EH (cell line): ENCODE measurements around the gene ENGASE.

ENCODE experiments used
- DNase-seq: peaks from one replicate; pipeline ENCODE4 v3.0.0-alpha.2; 2015; ENCODE audit warnings: low read depth

The ENGASE gene

DNA sequence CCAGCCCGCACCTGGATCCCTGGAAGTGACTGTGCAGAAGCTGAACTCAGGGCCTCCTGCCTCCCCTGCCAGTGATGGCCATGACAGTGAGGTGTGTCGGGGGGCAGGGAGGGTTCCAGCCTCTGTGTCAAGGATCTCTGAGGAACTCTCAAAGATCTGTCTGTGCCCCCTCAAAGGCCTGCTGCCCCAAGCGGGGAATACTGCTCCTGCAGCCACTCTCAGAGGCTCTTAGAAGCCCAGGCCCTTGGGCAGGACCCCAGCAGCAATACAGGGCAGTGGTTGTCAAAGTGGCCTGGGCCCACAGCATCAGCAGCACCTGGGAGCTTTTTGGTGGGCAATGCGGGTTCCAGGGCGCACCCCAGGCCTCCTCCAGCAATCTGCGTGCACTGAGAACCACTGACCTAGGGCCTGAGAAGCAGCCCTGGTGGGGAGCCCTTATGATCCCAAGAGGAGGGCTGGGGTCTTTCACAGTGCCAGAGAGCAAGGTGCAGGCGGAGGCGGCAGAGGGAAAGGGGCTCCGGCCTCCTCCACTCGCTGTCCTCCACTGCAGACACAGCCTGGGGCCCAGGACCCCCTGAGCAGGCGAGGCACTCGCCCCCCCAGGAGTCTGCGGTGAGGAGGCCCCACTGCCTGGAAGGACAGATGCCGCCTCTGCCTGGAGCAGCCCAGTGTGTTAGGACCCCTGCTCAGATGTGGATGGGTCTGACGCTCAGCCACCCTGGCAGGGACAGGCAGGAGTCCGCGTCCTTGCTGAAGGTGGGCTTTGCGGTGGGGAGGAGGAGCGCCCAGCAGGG lies 42.1 kb downstream of the ENGASE start:
- DNase-seq: no peak

- DNase-seq: no peak
These were observed 43.4 kb downstream of the ENGASE start for GRCh38 chr17:79117905-79118487.

- no peak for DNase-seq
These were observed 44.3 kb downstream of the ENGASE start for GRCh38 chr17:79118924-79119323.

GRCh38 chr17:79120259-79120658 lies 45.6 kb downstream of the ENGASE start:
- no peak for DNase-seq

DNA sequence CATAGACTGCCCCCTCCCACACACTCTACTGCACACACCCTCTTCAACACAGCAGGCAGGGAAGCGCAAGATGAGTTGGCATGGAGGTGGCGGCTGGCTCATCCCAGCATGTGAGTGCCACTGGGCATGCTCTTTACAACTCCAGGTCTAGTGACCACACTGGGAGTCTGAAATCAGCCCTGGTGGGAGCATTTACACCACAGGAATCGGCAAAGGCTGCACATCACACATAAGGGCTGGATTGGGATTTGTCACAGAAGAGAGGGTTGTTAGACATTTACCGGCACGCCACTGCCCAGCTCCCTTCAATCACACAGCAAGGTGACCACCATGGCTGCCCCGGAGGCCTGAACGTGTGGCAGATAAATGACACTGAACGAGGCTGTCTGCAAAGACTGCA lies 49.4 kb downstream of the ENGASE start:
- DNase-seq: no peak

DNA sequence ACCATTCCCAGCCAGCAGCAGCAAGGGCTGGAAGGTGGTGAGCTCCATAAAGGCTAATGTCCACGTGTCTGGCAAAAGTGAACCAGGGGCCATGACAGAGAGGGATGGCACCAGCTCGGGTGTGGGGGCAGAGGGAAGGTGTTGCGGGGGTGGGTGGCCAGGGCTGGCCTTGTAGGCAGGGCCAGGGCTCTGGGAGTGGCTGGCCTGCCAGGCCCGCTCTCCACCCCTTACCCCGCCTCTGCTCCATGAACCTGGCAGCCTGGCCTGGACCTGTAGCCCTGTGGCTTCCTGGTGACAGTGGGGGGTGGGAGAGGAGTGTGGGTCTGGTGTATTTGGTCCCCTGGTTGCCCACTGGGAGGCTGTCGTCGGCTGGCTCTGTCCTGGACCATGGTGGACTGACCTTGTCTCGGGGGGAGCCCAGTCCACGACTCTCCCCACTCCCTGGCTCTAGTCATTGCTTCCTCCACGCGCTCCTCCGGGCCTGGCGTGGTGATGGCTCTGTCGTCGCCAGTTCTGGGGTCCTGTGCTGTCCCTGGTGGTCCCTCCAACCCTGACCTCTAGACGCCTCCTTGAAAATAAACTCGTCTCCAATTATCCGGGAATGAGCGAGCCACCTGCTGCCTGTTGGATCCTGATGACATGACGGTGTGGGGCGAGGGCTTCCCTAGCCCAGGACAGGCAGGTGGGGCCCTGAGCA lies 50.0 kb downstream of the ENGASE start:
- no peak for DNase-seq

DNA sequence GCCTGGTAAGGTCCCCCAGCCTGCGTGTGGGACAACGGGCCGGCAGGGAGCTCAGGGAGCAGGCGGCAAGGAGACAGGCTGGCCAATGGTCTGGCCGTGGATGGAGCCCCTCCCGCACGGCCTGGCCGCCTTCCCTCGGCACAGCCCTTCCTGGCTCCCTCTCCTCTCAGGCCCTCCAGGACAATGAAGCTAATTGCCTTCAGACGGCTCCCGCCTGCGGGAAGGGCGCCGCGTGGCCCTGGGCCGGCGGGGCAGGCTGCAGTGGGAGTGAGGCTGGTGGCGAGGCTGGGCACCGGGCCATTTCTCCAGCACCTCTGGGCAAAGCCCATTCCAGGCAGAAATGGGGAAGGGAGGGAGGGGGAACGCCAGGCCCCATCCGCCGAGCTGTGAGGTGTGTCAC lies 50.9 kb downstream of the ENGASE start:
- no peak for DNase-seq

- peak; percentile 3 for DNase-seq
These were observed 51.5 kb downstream of the ENGASE start for GRCh38 chr17:79126139-79126538.

DNA sequence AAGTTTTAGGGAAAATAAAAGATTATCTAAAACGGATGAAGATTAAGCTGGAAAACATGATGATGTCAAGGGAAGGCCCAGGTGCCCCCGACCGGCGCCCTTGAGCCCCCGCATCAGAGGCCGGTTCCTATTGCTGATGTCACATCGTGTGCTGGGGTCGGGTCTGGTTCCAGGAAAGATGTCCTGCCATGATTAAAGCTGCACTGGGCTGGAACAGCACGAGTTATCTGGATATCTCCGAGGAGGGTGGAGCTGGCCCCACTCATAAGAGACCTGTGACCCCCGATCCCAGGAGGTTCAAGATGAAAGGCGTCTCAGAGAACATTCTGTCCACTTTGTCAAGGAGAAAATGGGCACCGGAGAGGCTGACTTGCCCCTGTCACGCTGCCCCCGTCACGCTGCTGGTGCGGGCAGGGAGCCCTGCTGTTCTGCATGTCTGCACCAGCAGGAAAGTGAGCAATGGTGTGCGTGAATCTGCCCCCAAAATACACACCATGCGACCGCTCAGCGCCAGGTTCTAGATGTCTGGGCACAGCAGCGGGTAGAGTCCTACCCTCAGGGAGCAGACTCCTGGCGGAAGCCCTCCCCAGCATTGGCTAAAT lies 53.0 kb downstream of the ENGASE start:
- no peak for DNase-seq

DNA sequence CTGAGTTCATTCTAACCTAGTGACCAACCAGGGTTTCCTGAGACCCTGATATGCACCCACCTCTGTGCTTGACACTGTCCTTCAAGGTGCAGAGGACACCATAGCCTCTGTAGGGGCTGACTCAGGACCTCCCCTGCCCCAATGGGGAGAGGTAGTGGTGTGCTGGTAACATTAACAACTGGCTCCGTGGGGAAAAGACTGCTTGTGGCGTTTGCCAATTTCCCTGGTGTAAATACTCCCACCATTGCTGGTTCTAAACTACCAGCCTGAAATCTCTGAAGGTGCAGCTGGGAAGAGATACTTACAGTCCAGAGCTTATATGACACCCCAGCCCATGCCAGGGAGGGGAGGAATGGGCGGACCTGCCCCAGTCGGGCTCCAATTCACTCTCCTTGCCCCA lies 54.9 kb downstream of the ENGASE start:
- no peak for DNase-seq

DNA sequence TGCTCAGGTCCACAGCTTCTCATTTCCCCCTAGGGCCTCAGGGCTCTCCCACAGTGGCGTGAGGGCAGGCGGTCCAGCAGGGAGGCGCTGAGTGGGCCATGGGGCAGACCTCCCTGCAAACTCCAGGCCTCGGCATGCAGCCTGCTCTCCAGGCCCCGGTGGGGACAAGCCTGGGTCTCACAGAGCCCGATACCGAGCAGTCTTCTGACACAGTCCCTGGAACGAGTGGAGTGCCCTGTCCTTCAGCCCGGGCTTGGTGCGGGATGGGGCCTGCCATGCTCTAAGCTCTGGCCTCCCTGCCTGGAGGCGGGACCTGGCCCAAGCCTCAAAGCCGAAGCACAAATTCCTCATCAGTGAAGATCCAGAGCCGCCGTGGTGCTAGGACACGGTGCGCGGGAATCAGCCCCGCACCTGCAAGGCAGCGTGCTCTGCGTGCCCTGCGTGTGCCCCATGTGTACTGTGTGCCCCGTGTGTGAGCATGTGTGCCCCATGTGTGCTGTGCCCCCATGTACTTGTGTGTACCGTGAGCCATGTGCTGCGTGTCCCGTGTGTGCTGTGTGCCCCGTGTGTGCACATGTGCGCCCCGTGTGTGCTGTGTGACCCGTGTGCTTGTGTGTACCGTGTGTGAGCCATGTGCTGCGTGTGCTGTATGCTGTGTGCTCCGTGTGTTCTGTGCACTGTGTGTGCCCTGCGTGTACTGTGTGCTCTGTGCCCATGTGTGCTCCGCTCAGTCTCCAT lies 56.1 kb downstream of the ENGASE start:
- DNase-seq: no peak

DNA sequence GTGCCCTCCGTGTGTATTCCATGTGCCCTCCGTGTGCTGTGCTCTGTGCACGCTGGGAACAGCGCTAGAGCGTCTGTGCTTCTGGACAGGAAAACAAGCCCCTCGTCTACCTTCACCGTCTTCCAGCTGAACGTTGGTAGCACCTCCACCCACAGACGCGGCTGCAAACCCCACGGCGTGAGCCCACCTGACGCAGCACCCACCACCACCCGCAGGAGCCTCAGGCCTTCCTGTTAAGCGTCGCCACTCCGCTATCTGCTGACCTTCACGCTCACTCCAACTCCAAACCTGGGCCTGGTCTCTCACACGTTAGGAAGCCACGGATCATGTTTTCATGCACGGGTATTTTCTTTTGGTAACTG lies 56.6 kb downstream of the ENGASE start:
- DNase-seq: no peak

DNA sequence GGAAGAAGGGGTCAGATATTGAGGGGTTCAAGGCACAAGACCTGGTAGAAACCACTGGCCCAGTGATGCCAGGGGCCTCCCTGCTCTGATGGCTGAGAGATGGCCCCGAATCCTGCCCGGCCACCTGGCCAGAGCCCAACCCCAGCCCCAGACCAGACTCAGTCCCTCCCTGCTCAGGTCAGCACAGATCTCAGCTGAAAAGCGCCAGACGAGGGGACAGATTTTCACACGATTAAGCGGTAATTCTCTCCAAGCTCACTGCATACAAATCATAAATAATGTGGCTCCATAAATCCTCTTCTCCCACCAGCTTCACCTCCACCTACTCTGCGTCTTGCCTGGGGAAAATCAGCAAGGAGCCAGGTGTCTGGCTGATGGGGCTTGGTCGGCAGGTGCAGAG lies 57.1 kb downstream of the ENGASE start:
- DNase-seq: no peak

GRCh38 chr17:79132271-79133064 lies 57.8 kb downstream of the ENGASE start:
- DNase-seq: no peak

GRCh38 chr17:79133214-79133613 lies 58.6 kb downstream of the ENGASE start:
- DNase-seq: no peak

DNA sequence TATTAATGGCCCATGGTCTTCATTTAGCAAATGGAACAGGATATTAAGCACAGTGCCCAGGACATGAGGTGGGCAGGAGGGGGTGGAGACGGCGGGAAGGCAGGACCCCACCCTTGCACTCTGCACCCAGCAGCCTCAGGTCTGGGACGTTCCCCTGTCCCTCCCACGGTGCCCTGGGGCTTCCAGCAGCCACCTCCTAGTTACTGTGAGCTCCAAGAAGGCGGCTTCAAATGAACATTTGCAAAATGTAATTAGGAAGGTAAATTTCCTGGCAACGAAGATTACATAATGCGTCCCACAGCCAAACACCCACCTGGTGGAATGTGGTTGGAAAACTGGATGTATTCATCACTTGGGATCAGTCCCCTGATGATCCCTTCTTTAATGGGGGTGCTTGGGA lies 59.4 kb downstream of the ENGASE start:
- DNase-seq: no peak

- DNase-seq: no peak
These were observed 60.4 kb downstream of the ENGASE start for GRCh38 chr17:79135011-79135410.

DNA sequence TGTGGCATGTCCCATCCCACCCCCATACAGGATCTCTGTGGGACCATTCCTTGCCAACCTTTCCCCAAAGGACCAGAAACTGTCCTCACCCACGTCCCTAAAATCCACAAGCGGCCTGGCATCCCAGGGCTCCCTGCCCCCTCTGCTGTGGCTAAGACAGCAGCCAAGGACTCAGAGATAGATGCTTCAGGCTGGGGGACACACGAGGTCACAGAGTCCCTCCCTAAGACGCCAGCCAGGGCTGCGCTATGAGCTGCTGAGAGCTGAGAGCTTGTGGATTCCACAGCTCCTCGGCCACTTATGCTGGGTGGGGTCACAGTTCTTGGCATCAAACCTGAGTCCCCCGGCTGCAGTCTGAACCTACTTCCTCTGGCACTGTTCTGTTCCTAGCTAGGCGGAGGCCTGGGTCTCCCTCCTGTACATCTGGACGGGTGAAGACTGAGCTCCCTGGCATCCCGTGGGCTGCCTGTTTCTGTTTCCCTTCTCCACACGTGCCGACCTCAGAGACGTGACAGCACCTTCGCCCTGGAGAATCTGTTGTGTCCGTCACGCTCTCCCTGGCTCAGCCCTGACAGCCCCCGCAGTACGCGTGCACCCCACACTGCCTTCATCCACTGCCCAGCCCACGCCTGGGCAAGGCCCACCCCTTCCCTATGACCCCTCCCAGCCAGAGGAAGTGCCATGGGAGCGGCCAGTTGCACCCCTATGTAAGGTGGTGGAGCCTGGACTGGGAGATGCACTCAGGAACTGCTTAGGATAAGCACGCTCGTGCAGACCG lies 61.2 kb downstream of the ENGASE start:
- no peak for DNase-seq
